Activated CD8-positive, alpha-beta memory T cell treated with anti-CD3 and anti-CD28 coated beads for 4 hours (primary cell): ENCODE data around the gene JMJD1C.

Source experiments
- DNase-seq, 2 donors: peaks; one replicate each; pipeline ENCODE4 v3.0.0-alpha.2; 2020; ENCODE audit warnings: low read depth in 2 of 2

Gene JMJD1C

GRCh38 chr10:63221950-63222349 is 243.8 kb downstream of the JMJD1C start:
- no peak for DNase-seq

- DNase-seq, result no peak
Observed at GRCh38 chr10:63219749-63220148, 246.0 kb downstream of the JMJD1C start.

GRCh38 chr10:63217120-63217605 is 248.6 kb downstream of the JMJD1C start:
- no peak for DNase-seq

- DNase-seq, result no peak
Observed at GRCh38 chr10:63214571-63214970, 251.2 kb downstream of the JMJD1C start.

- no peak for DNase-seq
Observed at GRCh38 chr10:63213489-63213888, 252.3 kb downstream of the JMJD1C start.

GRCh38 chr10:63210611-63211196 is 255.1 kb downstream of the JMJD1C start:
- no peak for DNase-seq

- no peak for DNase-seq
Observed at GRCh38 chr10:63209705-63210104, 256.1 kb downstream of the JMJD1C start.

- no peak for DNase-seq
Observed at GRCh38 chr10:63208986-63209385, 256.8 kb downstream of the JMJD1C start.

GRCh38 chr10:63206997-63207811 is 258.6 kb downstream of the JMJD1C start:
- DNase-seq, result no peak

GRCh38 chr10:63206576-63206975 is 259.2 kb downstream of the JMJD1C start:
- DNase-seq, result no peak

- DNase-seq, result no peak
Observed at GRCh38 chr10:63205421-63205820, 260.4 kb downstream of the JMJD1C start.

GRCh38 chr10:63204667-63205391 is 260.9 kb downstream of the JMJD1C start:
- no peak for DNase-seq

GRCh38 chr10:63201118-63201517 is 264.7 kb downstream of the JMJD1C start:
- DNase-seq, result no peak

- no peak for DNase-seq
Observed at GRCh38 chr10:63200431-63200830, 265.3 kb downstream of the JMJD1C start.

GRCh38 chr10:63199716-63200115 is 266.1 kb downstream of the JMJD1C start:
- DNase-seq, result no peak

GRCh38 chr10:63197344-63198092 is 268.3 kb downstream of the JMJD1C start:
- no peak for DNase-seq

- DNase-seq, result no peak
Observed at GRCh38 chr10:63192826-63193225, 273.0 kb downstream of the JMJD1C start.

GRCh38 chr10:63175534-63175933 is 290.2 kb downstream of the JMJD1C start:
- no peak for DNase-seq

GRCh38 chr10:63173468-63174232 is 292.1 kb downstream of the JMJD1C start:
- no peak for DNase-seq

- DNase-seq, result no peak
Observed at GRCh38 chr10:63171926-63172325, 293.9 kb downstream of the JMJD1C start.

- no peak for DNase-seq
Observed at GRCh38 chr10:63171255-63171855, 294.4 kb downstream of the JMJD1C start.
